GM23338 (cell line): ENCODE measurements around the gene SMARCC1. TPM values are rescaled to one million over a fixed set of nuclear protein-coding genes. Genes with fewer than 3 reads are reported as not detected.
A peak's percentile ranks its signal among the peaks of the same experiment; 100 is the strongest.

ENCODE experiments used
- ATAC-seq: fragments of 200-7000 bp; cut with Tn5 transposase; 3 replicates; pipeline ENCODE4 v1.9.1; 2020
- DNase-seq: peaks from one replicate; pipeline ENCODE4 v3.0.0-alpha.2; 2015; ENCODE audit warnings: low spot score
- H2AFZ ChIP-seq: fragments of 200-600 bp; sonication (generic); 2 replicates; pipeline ENCODE4 v1.8.0; 2016; ENCODE audit warnings: antibody characterized with exemption, mild to moderate bottlenecking, moderate library complexity
- H3F3A ChIP-seq: fragments of 200-600 bp; sonication (generic); replicated peaks from 2 replicates; pipeline ENCODE4 v1.8.0; 2017; ENCODE audit warnings: antibody characterized with exemption, mixed run types, low read depth
- H3K27ac ChIP-seq: fragments of 200-600 bp; sonication (generic); 2 replicates; pipeline ENCODE4 v1.6.1; 2016; ENCODE audit warnings: low read depth
- H3K27me3 ChIP-seq: fragments of 200-600 bp; sonication (generic); 2 replicates; pipeline ENCODE4 v1.8.0; 2016; ENCODE audit warnings: mild to moderate bottlenecking, mixed run types, moderate library complexity; ENCODE audit not compliant: insufficient read depth
- H3K36me3 ChIP-seq: fragments of 200-600 bp; sonication (generic); 2 replicates; pipeline ENCODE4 v1.8.0; 2016; ENCODE audit warnings: mild to moderate bottlenecking; ENCODE audit not compliant: insufficient read depth
- H3K4me1 ChIP-seq: fragments of 200-600 bp; sonication (generic); 2 replicates; pipeline ENCODE4 v1.8.0; 2016; ENCODE audit warnings: mild to moderate bottlenecking, moderate library complexity; ENCODE audit not compliant: insufficient read depth
- H3K4me2 ChIP-seq: fragments of 200-600 bp; sonication (generic); 2 replicates; pipeline ENCODE4 v1.7.1; 2017; ENCODE audit warnings: mixed run types
- H3K4me3 ChIP-seq: fragments of 200-600 bp; sonication (generic); 2 replicates; pipeline ENCODE4 v1.6.1; 2016; ENCODE audit warnings: mixed run types
- H3K79me2 ChIP-seq: fragments of 200-600 bp; sonication (generic); replicated peaks from 2 replicates; pipeline ENCODE4 v1.8.0; 2017; ENCODE audit warnings: mild to moderate bottlenecking; ENCODE audit not compliant: insufficient read depth
- H3K9me2 ChIP-seq: fragments of 200-600 bp; sonication (generic); 2 replicates; pipeline ENCODE4 v1.8.0; 2017; ENCODE audit not compliant: insufficient read depth
- H4K20me1 ChIP-seq: fragments of 200-600 bp; sonication (generic); replicated peaks from 2 replicates; pipeline ENCODE4 v1.8.0; 2017; ENCODE audit warnings: mild to moderate bottlenecking; ENCODE audit not compliant: insufficient read depth
- H3K27ac Mint-ChIP-seq: 2 replicates; pipeline ENCODE4 v1.8.0; 2020; ENCODE audit warnings: inconsistent platforms, mild to moderate bottlenecking, moderate library complexity, mixed read lengths
- H3K27me3 Mint-ChIP-seq: 3 replicates; pipeline ENCODE4 v1.8.0; 2022; ENCODE audit warnings: low read depth, mild to moderate bottlenecking, moderate library complexity, mixed read lengths, inconsistent platforms; ENCODE audit not compliant: insufficient read depth, poor library complexity
- H3K36me3 Mint-ChIP-seq: 3 replicates; pipeline ENCODE4 v1.8.0; 2021; ENCODE audit warnings: low read depth, mild to moderate bottlenecking, inconsistent platforms, moderate library complexity, mixed read lengths
- H3K4me1 Mint-ChIP-seq: 3 replicates; pipeline ENCODE4 v1.8.0; 2020; ENCODE audit warnings: mild to moderate bottlenecking, inconsistent platforms, mixed read lengths
- H3K4me3 Mint-ChIP-seq: 3 replicates; pipeline ENCODE4 v1.8.0; 2021; ENCODE audit warnings: moderate library complexity, mild to moderate bottlenecking, inconsistent platforms, mixed read lengths
- H3K9me3 Mint-ChIP-seq: 3 replicates; pipeline ENCODE4 v1.8.0; 2020; ENCODE audit warnings: moderate library complexity, mild to moderate bottlenecking, inconsistent platforms, mixed read lengths
- CREB1 ChIP-seq: fragments of 250-450 bp; sonication (Bioruptor Pico); IDR thresholded peaks from 2 replicates; pipeline ENCODE4 v1.5.0; 2020; ENCODE audit warnings: low read depth, mild to moderate bottlenecking, moderate library complexity
- EZH2 ChIP-seq: fragments of 200-600 bp; sonication (generic); IDR thresholded peaks from one replicate; pipeline ENCODE4 v1.8.0; 2017; ENCODE audit warnings: antibody characterized with exemption, mild to moderate bottlenecking, low read depth; ENCODE audit not compliant: unreplicated experiment
- EZH2phosphoT487 ChIP-seq: fragments of 200-600 bp; sonication (generic); IDR thresholded peaks from one replicate; pipeline ENCODE4 v1.8.1; 2018; ENCODE audit warnings: antibody characterized with exemption; ENCODE audit not compliant: unreplicated experiment
- JUNB ChIP-seq: IDR thresholded peaks from one replicate; pipeline ENCODE4 v1.6.1; 2016; ENCODE audit warnings: antibody characterized with exemption; ENCODE audit not compliant: unreplicated experiment
- NANOG ChIP-seq: IDR thresholded peaks from 2 replicates; pipeline ENCODE4 v1.6.1; 2016; ENCODE audit warnings: antibody characterized with exemption, borderline replicate concordance
- POLR2AphosphoS5 ChIP-seq: IDR thresholded peaks from 2 replicates; pipeline ENCODE4 v1.6.1; 2016; ENCODE audit warnings: antibody characterized with exemption, low read depth
- STAT1 ChIP-seq: IDR thresholded peaks from one replicate; pipeline ENCODE4 v1.6.1; 2016; ENCODE audit warnings: antibody characterized with exemption; ENCODE audit not compliant: unreplicated experiment
- ZNF114 ChIP-seq: fragments of 250-450 bp; sonication (Bioruptor Pico); IDR thresholded peaks from 2 replicates; pipeline ENCODE4 v1.5.0; 2020; ENCODE audit warnings: mild to moderate bottlenecking, moderate library complexity
- ZNF331 ChIP-seq: fragments of 250-450 bp; sonication (Bioruptor Pico); IDR thresholded peaks from 2 replicates; pipeline ENCODE4 v1.5.0; 2020; ENCODE audit warnings: low read depth, mild to moderate bottlenecking, moderate library complexity
- polyA plus RNA-seq: library from polyadenylated mRNA; unstranded; fragments of >200 nt; fragmentation: Nextera tagmentation; extraction: Ambion mirVana; gene quantifications from 2 replicates; pipeline ENCODE4 v1.2.1, GENCODE V29; 2016
- total RNA-seq: library from RNA; depleted of rRNA; stranded (reverse); fragments of >200 nt; shearing (Covaris generic); gene quantifications from 2 replicates; pipeline ENCODE4 v1.2.3, GENCODE V29; 2014
- TF ChIP-seq, protein P1 (sequence below), 2 experiments: fragments of 200-600 bp in 1 of 2; sonication (generic) in 1 of 2; conservative IDR thresholded peaks; 2 replicates each; pipeline versions ENCODE4 v1.5.1 to v1.6.1; 2016 to 2017; ENCODE audit warnings: antibody characterized with exemption in 2 of 2, low read depth in 2 of 2, mild to moderate bottlenecking in 2 of 2, moderate library complexity in 1 of 2
- TF ChIP-seq, protein P2 (sequence below): IDR thresholded peaks from one replicate; pipeline ENCODE4 v1.6.1; 2018; ENCODE audit warnings: antibody characterized with exemption; ENCODE audit not compliant: unreplicated experiment
- TF ChIP-seq, protein P3 (sequence below): fragments of 250-450 bp; sonication (Bioruptor Pico); IDR thresholded peaks from 2 replicates; pipeline ENCODE4 v1.5.0; 2020; ENCODE audit warnings: mild to moderate bottlenecking, moderate library complexity
- TF ChIP-seq, protein P4 (sequence below): IDR thresholded peaks from 2 replicates; pipeline ENCODE4 v1.6.1; 2016; ENCODE audit warnings: antibody characterized with exemption

The SMARCC1 gene
- total and polyA plus RNA-seq, 2 experiments from 2014 or later = 105 to 171 TPM

DNA sequence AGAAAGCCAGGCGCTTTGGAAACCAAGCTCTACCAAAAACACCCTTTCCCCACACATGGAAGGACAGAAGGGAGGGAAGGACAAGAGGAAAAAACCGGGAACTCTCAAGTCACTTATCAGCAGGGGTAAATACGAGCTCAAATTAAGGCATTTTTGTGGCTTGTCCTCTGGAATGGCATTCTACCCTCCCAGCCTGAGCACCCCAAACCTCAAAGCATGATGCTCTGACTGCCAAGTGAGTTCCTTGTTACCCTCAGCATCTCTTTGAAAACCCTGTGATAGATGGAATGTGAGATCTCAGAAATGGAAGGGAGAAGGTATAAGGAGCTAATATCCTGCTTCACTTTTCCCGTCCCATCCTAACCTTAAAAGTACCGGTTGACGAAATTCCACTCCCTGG, 194.9 kb downstream of the SMARCC1 start:
- H3K79me2 ChIP-seq = no peaks in the 10 kb centered on the region
- Mint-ChIP-seq H3K27ac (no peak overlapping the region), H3K4me3 (no peak overlapping the region), H3K36me3 (peaks cover 64% of the 10 kb centered on the region), H3K9me3 (no peaks in the 10 kb centered on the region), H3K27me3 (peaks cover 13% of the 10 kb centered on the region), H3K4me1 (peaks cover 18% of the 10 kb centered on the region)
- H3F3A ChIP-seq = peaks cover 30% of the 10 kb centered on the region; the same call in 1 of the 2 replicates
- TF ChIP-seq STAT1 (no peak), ZNF331 (CRISPR knock-in tag) (no peak), JUNB (no peak), CREB1 (CRISPR knock-in tag) (no peak), EZH2 (no peak), ZNF114 (CRISPR knock-in tag) (no peak), NANOG (no peak), EZH2phosphoT487 (no peak), POLR2AphosphoS5 (no peak)
- TF ChIP-seq, protein P1, sequence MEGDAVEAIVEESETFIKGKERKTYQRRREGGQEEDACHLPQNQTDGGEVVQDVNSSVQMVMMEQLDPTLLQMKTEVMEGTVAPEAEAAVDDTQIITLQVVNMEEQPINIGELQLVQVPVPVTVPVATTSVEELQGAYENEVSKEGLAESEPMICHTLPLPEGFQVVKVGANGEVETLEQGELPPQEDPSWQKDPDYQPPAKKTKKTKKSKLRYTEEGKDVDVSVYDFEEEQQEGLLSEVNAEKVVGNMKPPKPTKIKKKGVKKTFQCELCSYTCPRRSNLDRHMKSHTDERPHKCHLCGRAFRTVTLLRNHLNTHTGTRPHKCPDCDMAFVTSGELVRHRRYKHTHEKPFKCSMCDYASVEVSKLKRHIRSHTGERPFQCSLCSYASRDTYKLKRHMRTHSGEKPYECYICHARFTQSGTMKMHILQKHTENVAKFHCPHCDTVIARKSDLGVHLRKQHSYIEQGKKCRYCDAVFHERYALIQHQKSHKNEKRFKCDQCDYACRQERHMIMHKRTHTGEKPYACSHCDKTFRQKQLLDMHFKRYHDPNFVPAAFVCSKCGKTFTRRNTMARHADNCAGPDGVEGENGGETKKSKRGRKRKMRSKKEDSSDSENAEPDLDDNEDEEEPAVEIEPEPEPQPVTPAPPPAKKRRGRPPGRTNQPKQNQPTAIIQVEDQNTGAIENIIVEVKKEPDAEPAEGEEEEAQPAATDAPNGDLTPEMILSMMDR (conservative IDR thresholded peaks at IDR 0.05; ENCODE audit: low read depth in 2 of 2) = no peak
- TF ChIP-seq, protein P2, sequence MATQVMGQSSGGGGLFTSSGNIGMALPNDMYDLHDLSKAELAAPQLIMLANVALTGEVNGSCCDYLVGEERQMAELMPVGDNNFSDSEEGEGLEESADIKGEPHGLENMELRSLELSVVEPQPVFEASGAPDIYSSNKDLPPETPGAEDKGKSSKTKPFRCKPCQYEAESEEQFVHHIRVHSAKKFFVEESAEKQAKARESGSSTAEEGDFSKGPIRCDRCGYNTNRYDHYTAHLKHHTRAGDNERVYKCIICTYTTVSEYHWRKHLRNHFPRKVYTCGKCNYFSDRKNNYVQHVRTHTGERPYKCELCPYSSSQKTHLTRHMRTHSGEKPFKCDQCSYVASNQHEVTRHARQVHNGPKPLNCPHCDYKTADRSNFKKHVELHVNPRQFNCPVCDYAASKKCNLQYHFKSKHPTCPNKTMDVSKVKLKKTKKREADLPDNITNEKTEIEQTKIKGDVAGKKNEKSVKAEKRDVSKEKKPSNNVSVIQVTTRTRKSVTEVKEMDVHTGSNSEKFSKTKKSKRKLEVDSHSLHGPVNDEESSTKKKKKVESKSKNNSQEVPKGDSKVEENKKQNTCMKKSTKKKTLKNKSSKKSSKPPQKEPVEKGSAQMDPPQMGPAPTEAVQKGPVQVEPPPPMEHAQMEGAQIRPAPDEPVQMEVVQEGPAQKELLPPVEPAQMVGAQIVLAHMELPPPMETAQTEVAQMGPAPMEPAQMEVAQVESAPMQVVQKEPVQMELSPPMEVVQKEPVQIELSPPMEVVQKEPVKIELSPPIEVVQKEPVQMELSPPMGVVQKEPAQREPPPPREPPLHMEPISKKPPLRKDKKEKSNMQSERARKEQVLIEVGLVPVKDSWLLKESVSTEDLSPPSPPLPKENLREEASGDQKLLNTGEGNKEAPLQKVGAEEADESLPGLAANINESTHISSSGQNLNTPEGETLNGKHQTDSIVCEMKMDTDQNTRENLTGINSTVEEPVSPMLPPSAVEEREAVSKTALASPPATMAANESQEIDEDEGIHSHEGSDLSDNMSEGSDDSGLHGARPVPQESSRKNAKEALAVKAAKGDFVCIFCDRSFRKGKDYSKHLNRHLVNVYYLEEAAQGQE = no peak
- TF ChIP-seq, protein P3, sequence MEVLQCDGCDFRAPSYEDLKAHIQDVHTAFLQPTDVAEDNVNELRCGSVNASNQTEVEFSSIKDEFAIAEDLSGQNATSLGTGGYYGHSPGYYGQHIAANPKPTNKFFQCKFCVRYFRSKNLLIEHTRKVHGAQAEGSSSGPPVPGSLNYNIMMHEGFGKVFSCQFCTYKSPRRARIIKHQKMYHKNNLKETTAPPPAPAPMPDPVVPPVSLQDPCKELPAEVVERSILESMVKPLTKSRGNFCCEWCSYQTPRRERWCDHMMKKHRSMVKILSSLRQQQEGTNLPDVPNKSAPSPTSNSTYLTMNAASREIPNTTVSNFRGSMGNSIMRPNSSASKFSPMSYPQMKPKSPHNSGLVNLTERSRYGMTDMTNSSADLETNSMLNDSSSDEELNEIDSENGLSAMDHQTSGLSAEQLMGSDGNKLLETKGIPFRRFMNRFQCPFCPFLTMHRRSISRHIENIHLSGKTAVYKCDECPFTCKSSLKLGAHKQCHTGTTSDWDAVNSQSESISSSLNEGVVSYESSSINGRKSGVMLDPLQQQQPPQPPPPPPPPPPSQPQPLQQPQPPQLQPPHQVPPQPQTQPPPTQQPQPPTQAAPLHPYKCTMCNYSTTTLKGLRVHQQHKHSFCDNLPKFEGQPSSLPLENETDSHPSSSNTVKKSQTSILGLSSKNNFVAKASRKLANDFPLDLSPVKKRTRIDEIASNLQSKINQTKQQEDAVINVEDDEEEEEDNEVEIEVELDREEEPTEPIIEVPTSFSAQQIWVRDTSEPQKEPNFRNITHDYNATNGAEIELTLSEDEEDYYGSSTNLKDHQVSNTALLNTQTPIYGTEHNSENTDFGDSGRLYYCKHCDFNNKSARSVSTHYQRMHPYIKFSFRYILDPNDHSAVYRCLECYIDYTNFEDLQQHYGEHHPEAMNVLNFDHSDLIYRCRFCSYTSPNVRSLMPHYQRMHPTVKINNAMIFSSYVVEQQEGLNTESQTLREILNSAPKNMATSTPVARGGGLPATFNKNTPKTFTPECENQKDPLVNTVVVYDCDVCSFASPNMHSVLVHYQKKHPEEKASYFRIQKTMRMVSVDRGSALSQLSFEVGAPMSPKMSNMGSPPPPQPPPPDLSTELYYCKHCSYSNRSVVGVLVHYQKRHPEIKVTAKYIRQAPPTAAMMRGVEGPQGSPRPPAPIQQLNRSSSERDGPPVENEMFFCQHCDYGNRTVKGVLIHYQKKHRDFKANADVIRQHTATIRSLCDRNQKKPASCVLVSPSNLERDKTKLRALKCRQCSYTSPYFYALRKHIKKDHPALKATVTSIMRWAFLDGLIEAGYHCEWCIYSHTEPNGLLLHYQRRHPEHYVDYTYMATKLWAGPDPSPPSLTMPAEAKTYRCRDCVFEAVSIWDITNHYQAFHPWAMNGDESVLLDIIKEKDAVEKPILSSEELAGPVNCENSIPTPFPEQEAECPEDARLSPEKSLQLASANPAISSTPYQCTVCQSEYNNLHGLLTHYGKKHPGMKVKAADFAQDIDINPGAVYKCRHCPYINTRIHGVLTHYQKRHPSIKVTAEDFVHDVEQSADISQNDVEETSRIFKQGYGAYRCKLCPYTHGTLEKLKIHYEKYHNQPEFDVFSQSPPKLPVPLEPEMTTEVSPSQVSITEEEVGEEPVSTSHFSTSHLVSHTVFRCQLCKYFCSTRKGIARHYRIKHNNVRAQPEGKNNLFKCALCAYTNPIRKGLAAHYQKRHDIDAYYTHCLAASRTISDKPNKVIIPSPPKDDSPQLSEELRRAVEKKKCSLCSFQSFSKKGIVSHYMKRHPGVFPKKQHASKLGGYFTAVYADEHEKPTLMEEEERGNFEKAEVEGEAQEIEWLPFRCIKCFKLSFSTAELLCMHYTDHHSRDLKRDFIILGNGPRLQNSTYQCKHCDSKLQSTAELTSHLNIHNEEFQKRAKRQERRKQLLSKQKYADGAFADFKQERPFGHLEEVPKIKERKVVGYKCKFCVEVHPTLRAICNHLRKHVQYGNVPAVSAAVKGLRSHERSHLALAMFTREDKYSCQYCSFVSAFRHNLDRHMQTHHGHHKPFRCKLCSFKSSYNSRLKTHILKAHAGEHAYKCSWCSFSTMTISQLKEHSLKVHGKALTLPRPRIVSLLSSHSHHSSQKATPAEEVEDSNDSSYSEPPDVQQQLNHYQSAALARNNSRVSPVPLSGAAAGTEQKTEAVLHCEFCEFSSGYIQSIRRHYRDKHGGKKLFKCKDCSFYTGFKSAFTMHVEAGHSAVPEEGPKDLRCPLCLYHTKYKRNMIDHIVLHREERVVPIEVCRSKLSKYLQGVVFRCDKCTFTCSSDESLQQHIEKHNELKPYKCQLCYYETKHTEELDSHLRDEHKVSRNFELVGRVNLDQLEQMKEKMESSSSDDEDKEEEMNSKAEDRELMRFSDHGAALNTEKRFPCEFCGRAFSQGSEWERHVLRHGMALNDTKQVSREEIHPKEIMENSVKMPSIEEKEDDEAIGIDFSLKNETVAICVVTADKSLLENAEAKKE = no peak
- TF ChIP-seq, protein P4, sequence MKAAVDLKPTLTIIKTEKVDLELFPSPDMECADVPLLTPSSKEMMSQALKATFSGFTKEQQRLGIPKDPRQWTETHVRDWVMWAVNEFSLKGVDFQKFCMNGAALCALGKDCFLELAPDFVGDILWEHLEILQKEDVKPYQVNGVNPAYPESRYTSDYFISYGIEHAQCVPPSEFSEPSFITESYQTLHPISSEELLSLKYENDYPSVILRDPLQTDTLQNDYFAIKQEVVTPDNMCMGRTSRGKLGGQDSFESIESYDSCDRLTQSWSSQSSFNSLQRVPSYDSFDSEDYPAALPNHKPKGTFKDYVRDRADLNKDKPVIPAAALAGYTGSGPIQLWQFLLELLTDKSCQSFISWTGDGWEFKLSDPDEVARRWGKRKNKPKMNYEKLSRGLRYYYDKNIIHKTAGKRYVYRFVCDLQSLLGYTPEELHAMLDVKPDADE = no peak
- H3K4me2 ChIP-seq = no peak overlapping the region
- peaks cover 43% of the 10 kb centered on the region for H3K36me3 ChIP-seq
- H3K4me3 ChIP-seq = no peak overlapping the region
- peaks cover 2% of the 10 kb centered on the region; the same call in 1 of the 2 replicates for H3K27me3 ChIP-seq
- no peak overlapping the region for H2AFZ ChIP-seq
- peaks cover 9% of the 10 kb centered on the region for H4K20me1 ChIP-seq
- H3K9me2 ChIP-seq = no peaks in the 10 kb centered on the region
- peaks cover 8% of the 10 kb centered on the region; the same call in 1 of the 2 replicates for H3K4me1 ChIP-seq
- no peak for ATAC-seq
- peak overlapping the region; percentile 39; the same call in 1 of the 2 replicates for H3K27ac ChIP-seq
- DNase-seq = no peak
